Activated CD4-positive, alpha-beta memory T cell treated with anti-CD3 and anti-CD28 coated beads for 36 hours (primary cell): ENCODE data around the gene OR10V1. TPM values are rescaled to one million over a fixed set of nuclear protein-coding genes. Genes with fewer than 3 reads are reported as not detected.

Experiments used
- CTCF ChIA-PET: fragments of 350-600 bp; sonication (Branson Sonifier 250); formaldehyde crosslinking; loops from one replicate; lab custom pipeline; 2021; ENCODE audit warnings: antibody characterized with exemption, inconsistent platforms; lab: Charles Lee
- POLR2A ChIA-PET: fragments of 350-600 bp; sonication (Branson Sonifier 250); formaldehyde crosslinking; loops from one replicate; lab custom pipeline; 2021; ENCODE audit warnings: antibody characterized with exemption; lab: Charles Lee
- DNase-seq: peaks from one replicate; pipeline ENCODE4 v3.0.0-alpha.2; 2020
- H3K27ac Mint-ChIP-seq: one replicate; pipeline ENCODE4 v1.8.0; 2021; ENCODE audit warnings: mixed read lengths
- H3K27me3 Mint-ChIP-seq: one replicate; pipeline ENCODE4 v1.8.0; 2021; ENCODE audit warnings: mixed read lengths
- H3K36me3 Mint-ChIP-seq: one replicate; pipeline ENCODE4 v1.8.0; 2021; ENCODE audit warnings: mixed read lengths
- H3K4me1 Mint-ChIP-seq: one replicate; pipeline ENCODE4 v1.8.0; 2021; ENCODE audit warnings: low read depth, mixed read lengths
- H3K4me3 Mint-ChIP-seq: one replicate; pipeline ENCODE4 v1.8.0; 2021; ENCODE audit warnings: mild to moderate bottlenecking, mixed read lengths
- H3K9me3 Mint-ChIP-seq: one replicate; pipeline ENCODE4 v1.8.0; 2021; ENCODE audit warnings: mixed read lengths
- intact Hi-C: fragments of 100-400 bp; cut with micrococcal nuclease; formaldehyde crosslinking; loops from one replicate; pipeline ENCODE4 v1.15.1; 2023
- total RNA-seq, 2 experiments: library from RNA; stranded (reverse); gene quantifications; one replicate each; pipeline ENCODE4 v1.2.3, GENCODE V29; 2021

OR10V1 gene, protein sequence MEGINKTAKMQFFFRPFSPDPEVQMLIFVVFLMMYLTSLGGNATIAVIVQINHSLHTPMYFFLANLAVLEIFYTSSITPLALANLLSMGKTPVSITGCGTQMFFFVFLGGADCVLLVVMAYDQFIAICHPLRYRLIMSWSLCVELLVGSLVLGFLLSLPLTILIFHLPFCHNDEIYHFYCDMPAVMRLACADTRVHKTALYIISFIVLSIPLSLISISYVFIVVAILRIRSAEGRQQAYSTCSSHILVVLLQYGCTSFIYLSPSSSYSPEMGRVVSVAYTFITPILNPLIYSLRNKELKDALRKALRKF
- not detected for total RNA-seq

DNA sequence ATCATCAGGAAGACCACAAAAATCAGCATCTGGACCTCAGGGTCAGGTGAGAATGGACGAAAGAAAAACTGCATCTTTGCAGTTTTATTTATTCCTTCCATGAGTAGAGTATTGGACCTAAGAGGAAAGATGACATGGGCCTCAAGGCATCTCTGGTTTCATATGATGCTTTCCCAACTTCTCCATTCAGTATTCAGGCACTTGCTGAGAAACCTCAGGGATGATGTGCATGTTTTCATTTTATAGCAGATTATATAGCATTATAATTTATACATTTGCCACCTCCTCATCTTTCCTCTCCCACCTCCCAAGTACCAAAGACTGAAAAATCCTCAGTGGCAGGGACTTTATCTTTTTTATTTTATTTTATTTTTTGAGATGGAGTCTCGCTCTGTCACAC is at the start of gene OR10V1:
Gene OR10V1, minus strand, starts transcription at position 101 of the 400 bp plus-strand sequence. Its CDS starts 0 bp downstream, at position 101.
- H3K4me3 Mint-ChIP-seq = no peak within 1 kb of the TSS

DNA sequence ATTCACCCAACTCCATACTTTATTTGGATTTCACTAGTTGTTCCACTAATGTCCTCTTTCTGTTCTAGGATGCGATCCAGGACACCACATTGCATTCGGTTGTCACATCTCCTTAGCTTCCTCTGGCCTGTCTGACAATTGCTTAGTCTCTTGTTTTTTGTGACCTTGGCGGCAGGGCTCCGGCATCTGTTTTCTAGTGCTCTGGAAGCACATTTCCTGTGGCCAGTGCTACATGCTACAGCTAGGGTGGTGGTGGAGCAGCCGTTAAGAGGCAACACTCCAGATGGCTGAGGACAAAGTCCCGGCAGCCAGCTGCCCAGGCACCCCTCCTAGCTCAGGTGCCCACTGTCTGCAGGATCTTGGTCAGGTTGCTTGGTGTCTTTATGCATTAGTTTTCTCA is 48.3 kb upstream of the OR10V1 start:
- CTCF ChIA-PET = interaction anchor here (0.6 kb wide), 1 partner anchor 200 kb away, joined by 3 read pairs; no protein-coding TSS in a partner anchor
- no peak for DNase-seq
- Mint-ChIP-seq H3K36me3 (no peaks in the 10 kb centered on the region), H3K4me3 (no peak overlapping the region), H3K27me3 (no peaks in the 10 kb centered on the region), H3K9me3 (no peaks in the 10 kb centered on the region), H3K4me1 (peaks cover 14% of the 10 kb centered on the region), H3K27ac (no peak overlapping the region)
- intact Hi-C loops = no loop called here
- POLR2A ChIA-PET = no interaction called here

More for the DNA sequence above, at the start of gene OR10V1:
- intact Hi-C loops = no loop called here
- Mint-ChIP-seq H3K27me3 (peaks cover 11% of the 10 kb centered on the region), H3K27ac (no peak within 1 kb of the TSS), H3K9me3 (no peaks in the 10 kb centered on the region), H3K36me3 (no peaks in the 10 kb centered on the region), H3K4me1 (no peaks in the 10 kb centered on the region)
- DNase-seq = no peak
- ChIA-PET CTCF (no interaction called here), POLR2A (no interaction called here)

DNA sequence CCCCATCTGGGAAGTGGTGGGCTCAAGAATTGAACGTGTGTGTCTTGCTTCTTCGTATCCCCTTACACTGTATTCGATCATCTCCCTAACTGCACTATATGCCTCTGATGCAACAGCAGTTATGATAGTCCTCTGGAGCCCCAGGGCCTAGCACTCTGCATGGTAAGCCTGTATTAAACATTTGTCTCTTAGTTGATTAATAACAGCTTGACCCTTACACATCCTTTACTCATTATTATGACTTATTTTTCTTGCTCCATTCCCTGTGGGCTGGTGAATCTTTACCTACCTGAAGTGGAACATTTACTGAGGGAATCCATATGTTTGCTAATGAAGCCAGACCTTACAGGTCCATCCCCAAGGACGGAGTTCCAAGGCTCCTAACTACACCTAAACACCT is 47.1 kb upstream of the OR10V1 start:
- Mint-ChIP-seq H3K4me3 (no peak overlapping the region), H3K9me3 (no peaks in the 10 kb centered on the region), H3K4me1 (peaks cover 22% of the 10 kb centered on the region), H3K27me3 (no peaks in the 10 kb centered on the region), H3K36me3 (no peaks in the 10 kb centered on the region), H3K27ac (no peak overlapping the region)
- intact Hi-C loops = no loop called here
- ChIA-PET POLR2A (no interaction called here), CTCF (no interaction called here)
- DNase-seq = no peak

DNA sequence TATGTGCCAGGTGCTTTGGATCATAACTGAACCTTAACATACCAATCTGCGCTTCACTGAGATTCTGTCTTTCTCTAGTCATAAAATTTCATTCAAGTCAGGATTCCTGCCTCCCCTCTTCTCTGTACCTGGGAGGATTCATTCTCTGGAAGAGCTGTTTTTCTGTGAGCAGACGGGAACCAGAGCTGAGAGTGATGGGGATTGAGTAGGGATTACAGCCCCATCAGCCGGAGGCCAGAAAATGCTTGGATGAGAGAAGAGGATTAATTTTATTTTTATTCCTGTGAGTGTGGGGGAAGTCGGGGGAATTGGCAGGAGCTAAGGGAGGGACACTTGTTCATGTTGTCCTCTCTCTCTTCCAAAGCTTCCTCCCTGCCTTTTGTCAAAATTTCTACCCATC is 46.3 kb upstream of the OR10V1 start:
- CTCF ChIA-PET = interaction anchor here (1.2 kb wide), 1 partner anchor 12 kb away, joined by 3 read pairs; no protein-coding TSS in a partner anchor
- DNase-seq = no peak
- Mint-ChIP-seq H3K4me1 (peaks cover 18% of the 10 kb centered on the region), H3K27me3 (no peaks in the 10 kb centered on the region), H3K9me3 (no peaks in the 10 kb centered on the region), H3K36me3 (no peaks in the 10 kb centered on the region), H3K27ac (no peak overlapping the region), H3K4me3 (no peak overlapping the region)
- intact Hi-C loops = no loop called here
- POLR2A ChIA-PET = no interaction called here

DNA sequence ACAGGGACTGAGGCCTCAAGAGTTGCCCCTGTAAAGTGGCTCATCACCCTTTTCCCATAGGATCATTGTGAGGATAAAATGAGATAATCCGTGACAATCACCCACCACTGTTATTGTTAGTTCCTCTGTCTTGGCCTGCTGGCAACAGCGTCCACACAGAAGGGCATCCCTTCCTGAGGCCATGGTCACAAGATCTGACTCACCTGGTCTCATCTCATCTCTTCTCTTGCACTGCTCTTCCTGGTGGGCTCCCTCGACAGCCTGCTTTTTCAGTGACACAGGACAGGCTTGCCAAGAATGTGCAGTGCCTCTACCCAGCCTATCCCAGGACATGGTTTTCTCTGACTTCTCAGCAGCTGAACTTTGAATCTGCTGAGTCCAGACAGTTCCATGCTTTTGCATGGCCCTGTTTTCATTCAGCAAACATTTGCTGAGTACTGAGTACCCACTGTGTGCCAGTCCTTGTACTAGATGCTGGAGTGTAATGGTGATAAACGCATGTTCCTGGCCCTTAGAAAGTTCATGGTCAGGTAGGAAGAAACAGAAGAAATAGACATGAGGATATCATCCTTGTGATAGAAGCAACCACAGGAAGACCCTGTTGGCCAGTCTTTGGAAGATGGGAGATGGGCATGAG is 44.9 kb upstream of the OR10V1 start:
- Mint-ChIP-seq H3K27ac (no peak overlapping the region), H3K36me3 (no peaks in the 10 kb centered on the region), H3K9me3 (no peaks in the 10 kb centered on the region), H3K4me3 (no peak overlapping the region), H3K4me1 (peaks cover 17% of the 10 kb centered on the region), H3K27me3 (no peaks in the 10 kb centered on the region)
- CTCF ChIA-PET = interaction anchor here (1.2 to 7.6 kb wide), 2 partner anchors 13 to 44 kb away, joined by 3 to 132 read pairs; no protein-coding TSS in a partner anchor
- no peak for DNase-seq
- intact Hi-C loops = no loop called here
- POLR2A ChIA-PET = no interaction called here

DNA sequence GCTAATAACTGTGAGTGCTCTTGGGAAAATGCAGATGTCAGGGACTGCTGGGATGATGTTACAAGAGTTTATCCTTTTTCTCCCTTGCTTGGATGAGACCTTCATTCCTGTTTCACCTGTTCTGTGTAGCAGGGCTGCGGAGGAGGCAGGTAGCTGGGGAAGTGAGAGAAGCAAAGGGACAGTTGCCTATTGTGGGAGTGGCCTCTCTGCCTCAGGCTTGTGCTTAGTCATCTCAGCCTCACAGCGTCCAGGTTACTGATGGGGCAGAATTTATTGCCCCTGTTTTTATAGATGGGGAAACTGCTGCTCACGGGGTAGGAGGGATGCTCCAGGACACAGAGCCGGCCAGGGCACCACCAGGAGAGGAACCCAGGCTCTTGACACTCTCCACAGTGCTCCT is 43.2 kb upstream of the OR10V1 start:
- no peaks in the 10 kb centered on the region for H3K27me3 Mint-ChIP-seq
- POLR2A ChIA-PET = no interaction called here
- no peak overlapping the region for H3K27ac Mint-ChIP-seq
- CTCF ChIA-PET = interaction anchor here (1.0 to 7.6 kb wide), 4 partner anchors 28 to 88 kb away, joined by 3 to 132 read pairs (median 13); partner anchors contain the start of gene PATL1
- peak overlapping the region; percentile 76 for H3K4me3 Mint-ChIP-seq
- intact Hi-C loops = loop anchor here (1.0 kb wide), 1 partner anchor 15 kb away; no protein-coding TSS in a partner anchor
- H3K9me3 Mint-ChIP-seq = no peaks in the 10 kb centered on the region
- no peak for DNase-seq
- peaks cover 17% of the 10 kb centered on the region for H3K4me1 Mint-ChIP-seq
- no peaks in the 10 kb centered on the region for H3K36me3 Mint-ChIP-seq

DNA sequence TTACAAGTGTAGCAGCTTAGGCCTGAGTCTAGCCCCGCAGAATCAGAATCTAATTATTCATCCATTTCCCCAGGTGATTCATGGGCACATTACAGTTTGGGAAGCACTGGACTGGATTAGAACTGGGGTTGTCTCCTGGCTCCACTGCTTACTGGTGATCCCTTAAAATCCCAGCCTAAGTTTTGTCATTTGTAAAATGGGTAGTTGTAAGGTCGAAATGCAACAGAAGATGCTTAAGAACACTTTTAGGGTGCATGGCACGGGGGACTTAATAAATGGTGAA is 42.9 kb upstream of the OR10V1 start:
- Mint-ChIP-seq H3K4me1 (peaks cover 17% of the 10 kb centered on the region), H3K27ac (no peak overlapping the region), H3K36me3 (no peaks in the 10 kb centered on the region), H3K27me3 (no peaks in the 10 kb centered on the region), H3K9me3 (no peaks in the 10 kb centered on the region), H3K4me3 (peak overlapping the region; percentile 76)
- intact Hi-C loops = loop anchor here (1.0 kb wide), 1 partner anchor 16 kb away; no protein-coding TSS in a partner anchor
- POLR2A ChIA-PET = no interaction called here
- CTCF ChIA-PET = interaction anchor here (1.0 to 7.6 kb wide), 5 partner anchors 9 to 87 kb away, joined by 3 to 132 read pairs (median 5); partner anchors contain the start of gene PATL1
- no peak for DNase-seq

DNA sequence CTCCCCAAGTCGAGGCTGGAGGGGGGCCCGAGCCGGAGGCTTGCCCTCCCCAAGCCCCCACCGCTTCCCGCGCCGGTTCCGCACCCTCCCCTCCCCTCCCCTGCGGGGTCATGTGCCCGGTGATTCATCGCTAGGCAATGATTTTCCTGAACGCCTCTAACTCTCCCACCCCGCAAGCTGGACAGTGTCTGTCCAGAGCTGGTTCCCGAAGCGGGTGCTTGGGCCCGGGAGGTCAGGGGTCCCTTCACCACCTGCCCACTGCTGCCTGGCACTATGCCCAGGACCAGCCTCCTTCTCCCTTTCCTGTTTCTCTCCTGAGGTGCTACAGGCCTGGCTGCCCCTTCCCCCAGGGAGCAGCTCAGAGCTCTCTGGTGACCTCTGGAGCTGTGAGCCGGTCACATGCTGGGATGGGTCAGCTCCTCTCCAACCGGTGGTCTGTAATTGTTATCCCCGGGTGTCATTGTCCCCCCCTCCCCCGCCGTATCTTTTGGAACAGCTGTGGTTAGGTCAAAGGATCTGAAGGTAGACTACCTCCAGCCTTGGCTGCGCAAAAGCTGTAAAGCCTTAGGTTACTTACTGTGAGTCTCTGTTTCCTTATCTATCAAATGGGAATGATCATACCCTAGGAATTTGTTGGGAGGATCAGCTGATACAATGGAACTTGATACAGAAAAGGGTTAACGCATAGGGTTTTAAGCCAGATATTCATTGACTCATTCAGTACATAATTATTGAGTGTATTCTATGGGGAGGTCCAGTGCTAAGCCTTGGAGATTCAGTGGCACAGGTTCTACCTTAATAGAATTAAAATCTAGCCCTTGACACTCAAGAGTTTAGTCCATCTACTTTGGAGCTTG is 42.3 kb upstream of the OR10V1 start:
- intact Hi-C loops = loop anchor here (1.0 to 2.0 kb wide), 3 partner anchors 16 to 163 kb away; no protein-coding TSS in a partner anchor
- ChIA-PET POLR2A (interaction anchor here (0.6 to 1.5 kb wide), 2 partner anchors 16 to 168 kb away, joined by 3 read pairs; no protein-coding TSS in a partner anchor), CTCF (interaction anchor here (0.9 to 7.6 kb wide), 10 partner anchors 9 to 163 kb away, joined by 3 to 132 read pairs (median 5); partner anchors contain the start of genes MRPL16 and PATL1)
- Mint-ChIP-seq H3K27ac (no peak overlapping the region), H3K9me3 (no peaks in the 10 kb centered on the region), H3K36me3 (no peaks in the 10 kb centered on the region), H3K27me3 (no peaks in the 10 kb centered on the region), H3K4me3 (peak overlapping the region; percentile 76), H3K4me1 (peaks cover 17% of the 10 kb centered on the region)
- DNase-seq = peak; percentile 64

DNA sequence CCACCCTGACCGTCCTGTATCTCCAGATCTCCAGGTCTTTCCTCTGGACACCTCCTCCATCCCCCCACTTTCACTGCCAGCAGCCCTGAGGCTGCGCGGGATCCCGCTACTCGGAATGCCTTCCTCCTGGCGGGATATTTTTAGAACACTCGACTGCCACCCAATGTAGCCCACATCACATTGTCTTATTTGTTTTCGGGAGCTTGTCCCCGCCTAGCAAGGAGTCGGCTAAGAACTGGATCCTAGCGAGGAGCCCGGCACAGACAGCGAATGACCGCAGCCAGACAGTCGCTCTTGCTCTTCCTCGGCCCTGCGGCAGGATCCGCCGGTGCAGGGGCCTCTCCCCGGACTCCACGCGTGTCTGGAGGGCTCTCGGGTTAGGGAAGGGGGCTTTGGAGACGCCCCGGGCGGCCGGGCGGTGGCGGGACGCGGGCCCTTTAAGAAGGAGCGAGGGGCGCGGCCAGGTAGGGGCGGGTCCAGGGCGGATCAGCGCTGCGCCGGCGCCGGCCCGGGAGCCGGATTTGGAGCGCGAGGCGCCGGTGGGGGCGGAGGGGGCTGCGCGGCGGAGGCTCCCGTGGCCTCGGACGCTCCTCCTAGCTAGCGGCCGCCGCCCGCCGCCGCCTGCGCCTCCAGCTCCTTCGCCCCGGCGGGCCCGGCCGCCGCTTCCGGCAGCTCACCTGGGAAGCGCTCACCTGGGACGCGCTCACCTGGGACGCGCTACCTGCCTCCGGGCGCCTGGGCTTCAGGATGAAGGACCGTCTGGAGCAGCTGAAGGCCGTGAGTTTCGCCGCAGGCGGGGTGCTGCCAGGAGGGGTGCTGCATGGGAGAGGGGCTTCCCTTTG is 41.4 kb upstream of the OR10V1 start, which contains the start of gene STX3:
Gene STX3, plus strand, starts transcription at position 518 of the 842 bp plus-strand sequence. Its CDS starts 230 bp downstream, at position 748.
- Mint-ChIP-seq H3K27me3 (no peaks in the 10 kb centered on the region), H3K4me1 (peaks cover 17% of the 10 kb centered on the region), H3K4me3 (peak within 1 kb of the TSS; percentile 84), H3K9me3 (no peaks in the 10 kb centered on the region), H3K36me3 (no peaks in the 10 kb centered on the region), H3K27ac (no peak within 1 kb of the TSS)
- peak; percentile 75 for DNase-seq
- intact Hi-C loops = loop anchor here (1.0 to 2.0 kb wide), 7 partner anchors 47 to 375 kb away; partner anchors contain the start of genes MRPL16 and PATL1
- CTCF ChIA-PET = interaction anchor here (0.6 to 7.6 kb wide), 17 partner anchors 8 to 190 kb away, joined by 3 to 132 read pairs (median 5); partner anchors contain the start of genes MRPL16 and PATL1
- POLR2A ChIA-PET = interaction anchor here (0.6 to 1.6 kb wide), 3 partner anchors 17 to 169 kb away, joined by 3 read pairs; no protein-coding TSS in a partner anchor

DNA sequence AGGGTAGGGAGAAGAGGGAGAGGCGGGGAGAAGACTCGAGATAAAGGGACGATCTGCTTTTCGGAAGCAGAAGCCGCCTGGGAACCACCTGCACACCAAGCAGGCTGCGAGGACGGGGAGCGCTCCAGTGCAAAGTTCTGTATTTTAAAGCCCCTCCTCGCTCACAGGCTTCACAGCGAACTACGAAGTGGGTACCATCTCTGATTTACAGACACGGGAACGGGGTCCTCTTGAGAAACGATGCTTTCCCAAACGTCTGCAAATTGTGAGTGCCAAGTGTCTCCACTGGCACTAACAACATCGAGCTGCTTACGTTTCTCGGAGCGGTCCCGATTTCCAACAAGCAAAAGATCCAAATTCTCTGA is 40.8 kb upstream of the OR10V1 start:
- intact Hi-C loops = loop anchor here (1.0 to 2.0 kb wide), 7 partner anchors 48 to 376 kb away; partner anchors contain the start of genes MRPL16 and PATL1
- H3K4me1 Mint-ChIP-seq = peaks cover 17% of the 10 kb centered on the region
- ChIA-PET CTCF (interaction anchor here (0.6 to 7.6 kb wide), 16 partner anchors 7 to 191 kb away, joined by 3 to 132 read pairs (median 5); partner anchors contain the start of genes MRPL16 and PATL1), POLR2A (interaction anchor here (1.5 to 1.6 kb wide), 2 partner anchors 18 to 164 kb away, joined by 3 read pairs; no protein-coding TSS in a partner anchor)
- H3K4me3 Mint-ChIP-seq = peak overlapping the region; percentile 84
- no peaks in the 10 kb centered on the region for H3K36me3 Mint-ChIP-seq
- no peak overlapping the region for H3K27ac Mint-ChIP-seq
- H3K27me3 Mint-ChIP-seq = no peaks in the 10 kb centered on the region
- peak; percentile 37 for DNase-seq
- H3K9me3 Mint-ChIP-seq = no peaks in the 10 kb centered on the region
